CD14-positive monocyte (primary cell): ENCODE data around the gene ACP5. TPM values are rescaled to one million over a fixed set of nuclear protein-coding genes. Genes with fewer than 3 reads are reported as not detected.

Experiments used
- DNase-seq, 3 donors: peaks; one replicate each; pipeline ENCODE4 v3.0.0-alpha.2; 2011 to 2022
- H2AFZ ChIP-seq: 2 replicates; pipeline ENCODE4 v1.6.0; 2012; ENCODE audit warnings: mild to moderate bottlenecking, low read depth, low read length, inconsistent platforms; ENCODE audit not compliant: insufficient read depth, poor library complexity, severe bottlenecking
- H3K27ac ChIP-seq, 2 donors: 1 replicate in 1 of 2; 2 replicates in 1 of 2; pipeline ENCODE4 v1.5.1; 2012 to 2013; ENCODE audit warnings: low read length in 2 of 2, control low read depth in 1 of 2, inconsistent platforms in 1 of 2, low read depth in 1 of 2, mild to moderate bottlenecking in 1 of 2
- H3K27me3 ChIP-seq, 2 donors: one replicate each; pipeline versions ENCODE4 v1.6.0 to v1.6.1; 2011 to 2013; ENCODE audit warnings: low read length in 2 of 2; ENCODE audit not compliant: control insufficient read depth in 2 of 2, insufficient read depth in 2 of 2
- H3K36me3 ChIP-seq, 2 donors: replicated peaks in 1 of 2; 1 replicate in 1 of 2; 2 replicates in 1 of 2; pipeline versions ENCODE4 v1.5.1 to v1.6.1; 2012 to 2013; ENCODE audit warnings: low read length in 2 of 2, control low read depth in 1 of 2, inconsistent platforms in 1 of 2, mild to moderate bottlenecking in 1 of 2; ENCODE audit not compliant: insufficient read depth in 2 of 2, control insufficient read depth in 1 of 2
- H3K4me1 ChIP-seq, 2 donors: 1 replicate in 1 of 2; 2 replicates in 1 of 2; pipeline versions ENCODE4 v1.5.1 to v1.6.1; 2012 to 2013; ENCODE audit warnings: low read length in 2 of 2, control low read depth in 1 of 2, inconsistent platforms in 1 of 2, mild to moderate bottlenecking in 1 of 2, moderate library complexity in 1 of 2; ENCODE audit not compliant: insufficient read depth in 2 of 2, control insufficient read depth in 1 of 2
- H3K4me2 ChIP-seq: replicated peaks from 2 replicates; pipeline ENCODE3; 2012; ENCODE audit warnings: low read length, moderate library complexity, mild to moderate bottlenecking; ENCODE audit not compliant: poor library complexity, severe bottlenecking; ENCODE audit errors: extremely low read depth
- H3K4me3 ChIP-seq, 3 experiments: fragments of 200-600 bp in 1 of 3; sonication (generic) in 1 of 3; replicated peaks in 1 of 3; 1 replicate in 2 of 3; 2 replicates in 1 of 3; pipeline ENCODE4 v1.5.1; 2011 to 2013; ENCODE audit warnings: low read length in 3 of 3, mild to moderate bottlenecking in 3 of 3, control low read depth in 2 of 3, low read depth in 2 of 3, inconsistent platforms in 1 of 3, moderate library complexity in 1 of 3
- H3K79me2 ChIP-seq: 2 replicates; pipeline ENCODE4 v1.6.0; 2012; ENCODE audit warnings: mild to moderate bottlenecking, control low read depth, inconsistent platforms, low read length, moderate library complexity; ENCODE audit not compliant: insufficient read depth
- H3K9ac ChIP-seq: 2 replicates; pipeline ENCODE4 v1.6.0; 2017; ENCODE audit warnings: low read length, mild to moderate bottlenecking; ENCODE audit not compliant: insufficient read depth, poor library complexity, severe bottlenecking
- H3K9me3 ChIP-seq, 2 donors: replicated peaks in 1 of 2; 1 replicate in 1 of 2; 2 replicates in 1 of 2; pipeline versions ENCODE4 v1.5.1 to v1.6.1; 2012 to 2013; ENCODE audit warnings: low read length in 2 of 2, control low read depth in 1 of 2; ENCODE audit not compliant: control insufficient read depth in 1 of 2, insufficient read depth in 1 of 2
- H4K20me1 ChIP-seq: 2 replicates; pipeline ENCODE4 v1.6.0; 2012; ENCODE audit warnings: mild to moderate bottlenecking, low read length, control low read depth, moderate library complexity; ENCODE audit not compliant: insufficient read depth
- H3K27ac Mint-ChIP-seq, 7 donors: one replicate each; pipeline ENCODE4 v1.8.0; 2020; ENCODE audit warnings: mild to moderate bottlenecking in 7 of 7, mixed read lengths in 7 of 7, moderate library complexity in 6 of 7, inconsistent platforms in 2 of 7
- H3K27me3 Mint-ChIP-seq, 3 donors: one replicate each; pipeline ENCODE4 v1.8.0; 2021 to 2022; ENCODE audit warnings: low read depth in 3 of 3, mild to moderate bottlenecking in 3 of 3, mixed read lengths in 3 of 3, moderate library complexity in 3 of 3, inconsistent platforms in 1 of 3
- H3K36me3 Mint-ChIP-seq, 2 donors: one replicate each; pipeline ENCODE4 v1.8.0; 2020; ENCODE audit warnings: mixed read lengths in 2 of 2, inconsistent platforms in 1 of 2, mild to moderate bottlenecking in 1 of 2
- H3K4me1 Mint-ChIP-seq: one replicate; pipeline ENCODE4 v1.8.0; 2020; ENCODE audit warnings: mild to moderate bottlenecking, mixed read lengths
- H3K4me3 Mint-ChIP-seq, 2 donors: one replicate each; pipeline ENCODE4 v1.8.0; 2020; ENCODE audit warnings: mild to moderate bottlenecking in 2 of 2, mixed read lengths in 2 of 2, moderate library complexity in 1 of 2
- H3K9me3 Mint-ChIP-seq, 7 donors: one replicate each; pipeline ENCODE4 v1.8.0; 2020 to 2022; ENCODE audit warnings: mixed read lengths in 7 of 7, mild to moderate bottlenecking in 6 of 7, moderate library complexity in 6 of 7, inconsistent platforms in 2 of 7
- WGBS: methylation state at CpG from one replicate; pipeline ENCODE4 v1.1.5; 2013; ENCODE audit warnings: missing lambda C conversion rate; ENCODE audit not compliant: insufficient coverage; 5-methylcytosine and 5-hydroxymethylcytosine counted together
- intact Hi-C, 2 donors: fragments of 100-400 bp; cut with micrococcal nuclease; formaldehyde crosslinking; loops; one replicate each; pipeline versions ENCODE4 v1.15.0 to v1.15.1; 2023
- polyA plus RNA-seq, 3 donors: library from polyadenylated mRNA; depleted of rRNA in 1 of 3; unstranded in 2 of 3; stranded (reverse) in 1 of 3; fragments of 300-500 nt in 2 of 3; fragments of >200 nt in 1 of 3; fragmentation: Illumina TruSeq in 2 of 3; gene quantifications; 1 replicate in 2 of 3; 2 replicates in 1 of 3; pipeline ENCODE4 v1.2.3, GENCODE V29; 2012 to 2021
- TF ChIP-seq, protein P1 (sequence below): fragments of 200-600 bp; IDR thresholded peaks from one replicate; pipeline ENCODE4 v1.8.0; 2022; ENCODE audit warnings: antibody characterized with exemption, mild to moderate bottlenecking

The ACP5 gene
- polyA plus RNA-seq, 3 donors, result 20.1 to 58.2 (median 31.2) TPM

- H3K27me3 Mint-ChIP-seq, result peaks cover 29 to 30% (median 30%) of the 10 kb centered on the region in 3 donors
- Histone ChIP-seq H3K36me3 (peaks cover 32 to 55% of the 10 kb centered on the region in 2 donors), H4K20me1 (no peaks in the 10 kb centered on the region), H3K4me3 (no peak overlapping the region), H2AFZ (no peak overlapping the region), H3K27me3 (peaks cover 15 to 25% of the 10 kb centered on the region in 2 donors), H3K9ac (no peak overlapping the region), H3K4me2 (no peak overlapping the region), H3K79me2 (no peaks in the 10 kb centered on the region), H3K9me3 (peaks cover 24 to 32% of the 10 kb centered on the region in 2 donors), H3K27ac (no peak overlapping the region), H3K4me1 (peaks cover 3 to 6% of the 10 kb centered on the region in 2 donors)
- TF ChIP-seq, protein P1, sequence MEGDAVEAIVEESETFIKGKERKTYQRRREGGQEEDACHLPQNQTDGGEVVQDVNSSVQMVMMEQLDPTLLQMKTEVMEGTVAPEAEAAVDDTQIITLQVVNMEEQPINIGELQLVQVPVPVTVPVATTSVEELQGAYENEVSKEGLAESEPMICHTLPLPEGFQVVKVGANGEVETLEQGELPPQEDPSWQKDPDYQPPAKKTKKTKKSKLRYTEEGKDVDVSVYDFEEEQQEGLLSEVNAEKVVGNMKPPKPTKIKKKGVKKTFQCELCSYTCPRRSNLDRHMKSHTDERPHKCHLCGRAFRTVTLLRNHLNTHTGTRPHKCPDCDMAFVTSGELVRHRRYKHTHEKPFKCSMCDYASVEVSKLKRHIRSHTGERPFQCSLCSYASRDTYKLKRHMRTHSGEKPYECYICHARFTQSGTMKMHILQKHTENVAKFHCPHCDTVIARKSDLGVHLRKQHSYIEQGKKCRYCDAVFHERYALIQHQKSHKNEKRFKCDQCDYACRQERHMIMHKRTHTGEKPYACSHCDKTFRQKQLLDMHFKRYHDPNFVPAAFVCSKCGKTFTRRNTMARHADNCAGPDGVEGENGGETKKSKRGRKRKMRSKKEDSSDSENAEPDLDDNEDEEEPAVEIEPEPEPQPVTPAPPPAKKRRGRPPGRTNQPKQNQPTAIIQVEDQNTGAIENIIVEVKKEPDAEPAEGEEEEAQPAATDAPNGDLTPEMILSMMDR, result no peak
- H3K9me3 Mint-ChIP-seq, result peaks cover 15 to 33% (median 26%) of the 10 kb centered on the region in 7 donors
- peaks cover 15% of the 10 kb centered on the region for H3K4me1 Mint-ChIP-seq
- peaks cover 50 to 54% of the 10 kb centered on the region in 2 donors for H3K36me3 Mint-ChIP-seq
- no peak overlapping the region for H3K4me3 Mint-ChIP-seq
- 96% methylated on average over 3 of the region's 4 CpGs for WGBS
- intact Hi-C loops, result no loop called here
- no peak for DNase-seq
- H3K27ac Mint-ChIP-seq, result no peak overlapping the region
These were observed 43.1 kb upstream of the ACP5 start for GRCh38 chr19:11620553-11620952.

DNA sequence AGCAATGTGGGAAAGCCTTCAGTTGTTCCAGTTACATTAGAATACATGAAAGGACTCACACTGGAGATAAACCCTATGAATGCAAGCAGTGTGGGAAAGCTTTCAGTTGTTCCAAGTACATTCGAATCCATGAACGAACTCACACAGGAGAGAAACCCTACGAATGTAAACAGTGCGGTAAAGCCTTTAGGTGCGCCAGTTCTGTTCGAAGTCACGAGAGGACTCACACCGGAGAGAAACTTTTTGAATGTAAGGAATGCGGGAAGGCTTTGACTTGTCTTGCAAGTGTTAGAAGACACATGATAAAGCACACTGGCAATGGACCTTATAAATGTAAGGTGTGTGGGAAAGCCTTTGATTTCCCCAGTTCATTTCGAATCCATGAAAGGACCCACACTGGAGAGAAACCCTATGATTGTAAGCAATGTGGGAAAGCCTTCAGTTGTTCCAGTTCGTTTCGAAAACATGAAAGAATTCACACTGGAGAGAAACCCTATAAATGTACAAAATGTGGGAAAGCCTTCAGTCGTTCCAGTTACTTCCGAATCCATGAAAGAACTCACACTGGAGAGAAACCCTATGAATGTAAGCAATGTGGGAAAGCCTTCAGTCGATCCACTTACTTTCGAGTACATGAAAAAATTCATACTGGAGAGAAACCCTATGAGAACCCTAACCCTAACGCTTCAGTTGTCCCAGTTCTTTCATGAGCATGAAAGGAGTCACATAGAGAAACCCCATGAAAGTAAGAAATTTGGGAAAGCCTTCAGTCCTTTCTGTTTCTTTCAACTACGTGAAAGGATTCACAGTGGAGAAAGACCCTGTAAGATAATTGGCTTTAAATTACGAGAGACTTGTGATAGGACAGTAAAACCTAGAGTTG is 40.0 kb upstream of the ACP5 start:
- DNase-seq, result no peak
- Mint-ChIP-seq H3K36me3 (peaks cover 65 to 70% of the 10 kb centered on the region in 2 donors), H3K9me3 (peaks cover 21 to 53% (median 38%) of the 10 kb centered on the region in 7 donors), H3K27ac (no peak overlapping the region), H3K4me1 (no peaks in the 10 kb centered on the region), H3K4me3 (no peak overlapping the region), H3K27me3 (peaks cover 0 to 3% (median 2%) of the 10 kb centered on the region in 3 donors)
- TF ChIP-seq, protein P1, result no peak
- intact Hi-C loops, result no loop called here
- peaks cover 29 to 45% of the 10 kb centered on the region in 2 donors for H3K9me3 ChIP-seq
- over 99% methylated on average over 12 of the region's 19 CpGs for WGBS
- peak overlapping the region in 1 of 3 experiments; percentile 24 for H3K4me3 ChIP-seq
- no peak overlapping the region for H3K27ac ChIP-seq
- no peak overlapping the region for H2AFZ ChIP-seq
- H3K9ac ChIP-seq, result no peak overlapping the region
- H3K27me3 ChIP-seq, result no peaks in the 10 kb centered on the region
- H3K79me2 ChIP-seq, result peaks cover 3% of the 10 kb centered on the region
- no peak overlapping the region for H3K4me2 ChIP-seq
- no peaks in the 10 kb centered on the region for H4K20me1 ChIP-seq
- H3K36me3 ChIP-seq, result peaks cover 43 to 72% of the 10 kb centered on the region in 2 donors
- H3K4me1 ChIP-seq, result no peaks in the 10 kb centered on the region
